ENCODE measurements around the gene PARD3B. TPM values are rescaled to one million over a fixed set of nuclear protein-coding genes. Genes with fewer than 3 reads are reported as not detected.

Gene PARD3B
- total RNA-seq, 4 donors from 2014 or later: 32.8 to 69.6 (median 47.3) TPM

GRCh38 chr2:205496772-205497171, 951.5 kb downstream of the PARD3B start:
- no peak for TF ChIP-seq CTCF (IDR thresholded peaks at IDR 0.05; ENCODE audit: low read depth)

GRCh38 chr2:205499006-205499405, 953.7 kb downstream of the PARD3B start:
- TF ChIP-seq CTCF (IDR thresholded peaks at IDR 0.05; ENCODE audit: low read depth): no peak

GRCh38 chr2:205500065-205500464, 954.8 kb downstream of the PARD3B start:
- TF ChIP-seq CTCF (IDR thresholded peaks at IDR 0.05; ENCODE audit: low read depth): no peak

GRCh38 chr2:205500951-205501350, 955.7 kb downstream of the PARD3B start:
- TF ChIP-seq CTCF (IDR thresholded peaks at IDR 0.05; ENCODE audit: low read depth): no peak

GRCh38 chr2:205501826-205502225, 956.6 kb downstream of the PARD3B start:
- TF ChIP-seq CTCF (IDR thresholded peaks at IDR 0.05; ENCODE audit: low read depth): no peak

- TF ChIP-seq CTCF (IDR thresholded peaks at IDR 0.05; ENCODE audit: low read depth): no peak
These were observed 960.1 kb downstream of the PARD3B start for GRCh38 chr2:205505371-205505770.

GRCh38 chr2:205509655-205510054, 964.4 kb downstream of the PARD3B start:
- no peak for TF ChIP-seq CTCF (IDR thresholded peaks at IDR 0.05; ENCODE audit: low read depth)

Measured in subcutaneous adipose tissue (tissue), 4 donors.